Ishikawa (cell line): ENCODE measurements around the gene SLAMF1.

Experiments used
- CEBPB ChIP-seq: IDR thresholded peaks from 2 replicates; pipeline ENCODE4 v1.6.1; 2012
- RAD21 ChIP-seq: IDR thresholded peaks from 2 replicates; pipeline ENCODE4 v1.6.1; 2012; ENCODE audit warnings: low read depth
- REST ChIP-seq: IDR thresholded peaks from 2 replicates; pipeline ENCODE4 v1.6.1; 2012; ENCODE audit warnings: low read depth, mild to moderate bottlenecking

DNA sequence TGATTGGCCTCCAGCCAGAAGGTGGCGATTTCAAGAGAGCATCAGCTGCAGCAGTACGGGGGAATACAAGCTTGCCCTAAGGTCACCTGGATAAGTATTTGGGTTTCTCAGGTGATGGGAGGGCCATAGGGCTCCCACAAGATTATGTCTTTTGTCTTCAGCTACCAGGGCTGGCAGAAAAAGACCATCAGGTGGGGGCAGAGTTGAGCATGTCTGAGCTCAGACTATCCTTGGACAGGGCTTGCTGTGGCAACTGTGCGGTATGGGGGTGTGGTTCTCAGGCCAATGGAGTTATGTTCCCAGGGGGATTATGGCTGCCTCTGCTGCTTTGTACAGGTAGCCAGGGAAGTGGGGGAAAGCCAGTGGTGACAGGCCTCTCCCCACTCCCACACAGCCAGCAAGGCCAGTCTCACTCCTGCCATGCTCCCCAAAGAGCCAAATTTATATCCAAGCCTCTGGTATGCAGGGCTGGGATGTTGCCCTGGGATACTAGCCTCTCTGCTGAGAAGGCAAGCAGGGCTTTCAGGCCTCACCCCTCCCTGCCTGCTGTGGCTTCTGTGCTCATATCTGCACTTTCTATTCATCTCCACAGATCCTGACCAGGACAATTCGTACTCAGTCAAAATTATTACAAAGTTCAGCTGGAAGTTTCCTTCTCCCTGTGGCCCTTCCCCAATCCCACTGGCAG, 40.9 kb downstream of the SLAMF1 start:
- no peak for TF ChIP-seq REST
- TF ChIP-seq CEBPB, result no peak
- TF ChIP-seq RAD21, result no peak
